CD4-positive, alpha-beta T cell treated with Interleukin-12 subunit alpha and Interleukin-12 subunit beta, for 1 hour (primary cell): ENCODE measurements around the gene UNC5A.
"Not testable (repeated sequence)": the region's sequence is repeated elsewhere in the genome, so short reads cannot be mapped to it uniquely, and the experiment has no call there.

Experiments
- DNase-seq: peaks from one replicate; pipeline ENCODE4 v3.0.0-alpha.2; 2020

UNC5A gene

DNA sequence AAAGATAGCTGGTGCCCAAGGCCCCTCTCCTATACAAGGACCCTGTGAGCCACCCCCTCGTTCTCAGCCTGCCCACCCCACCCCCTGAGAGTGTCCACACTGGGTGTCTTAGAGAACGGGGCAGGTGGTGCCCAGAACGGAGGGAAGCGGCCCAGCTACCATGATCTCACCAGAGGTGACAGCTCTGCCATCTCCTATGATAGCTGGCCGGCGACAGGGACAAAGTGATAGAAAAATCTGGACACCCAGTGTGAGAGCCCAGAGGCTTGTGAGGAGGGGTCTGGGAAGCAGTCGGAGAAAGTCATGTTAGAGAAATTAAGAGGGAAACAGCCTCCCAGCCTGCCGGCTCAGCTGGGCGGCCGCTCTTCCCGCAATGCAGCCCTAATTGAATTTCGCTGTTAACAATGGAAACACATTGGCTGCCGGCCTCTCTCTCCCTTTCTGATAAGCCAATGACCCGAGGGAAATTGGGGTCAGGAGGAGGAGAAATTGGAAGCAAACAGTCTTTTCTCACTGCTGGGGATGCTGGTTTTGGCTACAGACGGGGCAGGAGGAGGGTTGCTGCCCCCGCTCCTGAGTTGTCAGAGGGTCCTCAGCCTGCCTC, 56.5 kb downstream of the UNC5A start:
- no peak for DNase-seq

DNA sequence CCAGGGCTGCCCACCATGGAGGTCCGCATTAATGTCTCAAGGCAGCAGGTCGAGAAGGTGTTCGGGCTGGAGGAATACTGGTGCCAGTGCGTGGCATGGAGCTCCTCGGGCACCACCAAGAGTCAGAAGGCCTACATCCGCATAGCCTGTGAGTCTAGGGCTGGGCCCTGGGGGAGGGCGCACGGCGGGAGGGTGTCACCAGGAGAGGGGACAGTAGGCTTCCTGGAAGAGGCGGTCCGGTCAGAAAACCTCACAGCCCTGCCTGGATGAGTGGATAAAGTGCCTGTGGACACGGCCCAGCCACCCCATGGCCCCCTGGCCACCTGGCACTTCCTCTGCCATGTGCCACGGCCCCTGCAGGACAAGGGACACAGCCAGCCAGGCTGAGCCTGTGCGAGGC, 57.8 kb downstream of the UNC5A start:
- DNase-seq, result no peak

DNA sequence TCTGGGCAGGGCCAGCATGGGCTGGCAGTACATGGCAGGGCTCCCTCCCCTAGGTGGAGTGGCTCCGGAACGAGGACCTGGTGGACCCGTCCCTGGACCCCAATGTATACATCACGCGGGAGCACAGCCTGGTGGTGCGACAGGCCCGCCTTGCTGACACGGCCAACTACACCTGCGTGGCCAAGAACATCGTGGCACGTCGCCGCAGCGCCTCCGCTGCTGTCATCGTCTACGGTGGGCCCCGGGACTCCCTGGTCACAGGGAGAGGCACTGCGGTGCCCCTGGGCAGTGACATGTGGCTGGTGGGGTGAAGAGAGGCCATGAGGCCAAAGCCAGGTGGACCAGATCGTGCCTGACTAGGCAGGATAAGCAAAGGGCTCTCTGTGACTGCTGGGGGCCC, 58.4 kb downstream of the UNC5A start:
- no peak for DNase-seq

DNA sequence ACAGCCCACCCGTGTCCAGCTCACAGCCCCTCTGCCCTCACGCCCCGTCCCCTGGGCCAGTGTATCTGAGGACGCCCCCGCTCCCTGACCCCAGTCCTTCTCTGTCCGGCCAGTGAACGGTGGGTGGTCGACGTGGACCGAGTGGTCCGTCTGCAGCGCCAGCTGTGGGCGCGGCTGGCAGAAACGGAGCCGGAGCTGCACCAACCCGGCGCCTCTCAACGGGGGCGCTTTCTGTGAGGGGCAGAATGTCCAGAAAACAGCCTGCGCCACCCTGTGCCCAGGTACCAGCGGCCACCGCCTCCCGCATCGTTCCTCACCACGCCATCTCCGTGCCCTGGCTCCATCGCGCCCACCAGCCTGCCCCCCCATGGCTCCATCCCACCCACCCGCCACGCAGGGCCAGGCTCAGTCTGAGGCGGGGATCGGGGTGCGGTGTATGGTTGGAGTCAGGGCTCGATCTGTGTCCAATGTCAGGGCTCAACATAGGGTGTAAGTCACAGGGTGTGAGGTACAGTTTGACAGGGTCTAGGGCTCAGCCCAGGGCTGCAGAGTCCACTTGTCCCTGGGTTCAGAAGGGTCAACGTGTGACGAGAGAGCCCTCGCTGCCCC, 59.2 kb downstream of the UNC5A start:
- DNase-seq, result no peak

DNA sequence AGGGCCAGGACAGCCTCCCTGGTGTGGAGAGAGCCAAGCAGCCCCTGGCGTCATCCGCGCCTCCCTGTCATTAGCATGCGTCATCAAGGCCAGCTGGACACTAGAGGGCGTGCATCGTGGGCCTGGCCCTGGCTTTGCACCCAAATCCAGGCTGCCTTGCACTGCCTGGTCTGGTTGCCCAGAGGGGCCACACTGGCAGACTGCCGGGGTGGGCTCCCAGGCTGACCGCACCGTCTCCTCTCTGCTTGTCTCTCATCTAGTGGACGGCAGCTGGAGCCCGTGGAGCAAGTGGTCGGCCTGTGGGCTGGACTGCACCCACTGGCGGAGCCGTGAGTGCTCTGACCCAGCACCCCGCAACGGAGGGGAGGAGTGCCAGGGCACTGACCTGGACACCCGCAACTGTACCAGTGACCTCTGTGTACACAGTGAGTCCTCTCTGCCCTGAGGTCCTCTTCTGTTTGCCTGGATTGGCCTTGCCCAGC, 59.8 kb downstream of the UNC5A start:
- DNase-seq, result no peak

DNA sequence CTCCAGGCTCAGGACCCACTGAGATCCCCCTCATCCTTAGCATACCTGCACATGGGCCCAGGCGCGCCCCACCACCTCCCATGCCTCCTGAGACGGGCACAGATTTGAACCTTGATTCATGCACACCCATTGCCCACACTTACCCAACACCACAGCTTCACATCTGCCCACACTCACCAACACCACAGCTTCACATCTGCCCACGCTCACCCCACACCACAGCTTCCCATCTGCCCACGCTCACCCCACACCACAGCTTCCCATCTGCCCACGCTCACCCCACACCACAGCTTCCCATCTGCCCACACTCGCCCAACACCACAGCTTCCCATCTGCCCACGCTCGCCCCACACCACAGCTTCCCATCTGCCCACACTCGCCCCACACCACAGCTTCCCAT, 60.3 kb downstream of the UNC5A start:
- DNase-seq, result not testable (repeated sequence)

DNA sequence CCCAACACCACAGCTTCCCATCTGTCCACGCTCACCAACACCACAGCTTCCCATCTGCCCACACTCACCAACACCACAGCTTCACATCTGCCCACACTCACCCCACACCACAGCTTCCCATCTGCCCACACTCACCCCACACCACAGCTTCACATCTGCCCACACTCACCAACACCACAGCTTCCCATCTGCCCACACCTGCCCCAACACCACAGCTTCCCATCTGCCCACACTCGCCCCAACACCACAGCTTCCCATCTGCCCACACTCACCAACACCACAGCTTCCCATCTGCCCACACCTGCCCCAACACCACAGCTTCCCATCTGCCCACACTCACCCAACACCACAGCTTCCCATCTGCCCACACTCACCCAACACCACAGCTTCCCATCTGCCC, 62.2 kb downstream of the UNC5A start:
- DNase-seq, result not testable (repeated sequence)

DNA sequence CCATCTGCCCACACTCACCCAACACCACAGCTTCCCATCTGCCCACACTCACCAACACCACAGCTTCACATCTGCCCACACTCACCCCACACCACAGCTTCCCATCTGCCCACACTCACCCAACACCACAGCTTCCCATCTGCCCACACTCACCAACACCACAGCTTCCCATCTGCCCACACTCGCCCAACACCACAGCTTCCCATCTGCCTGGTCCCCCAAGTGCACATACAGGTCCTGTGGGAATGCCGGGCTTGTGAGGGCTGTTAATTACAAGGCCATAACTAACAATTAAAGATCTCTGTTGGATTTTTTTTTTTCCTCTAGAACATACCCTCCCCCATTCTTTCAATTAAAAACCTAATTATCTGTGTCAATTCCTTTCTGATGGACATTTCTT, 62.7 kb downstream of the UNC5A start:
- DNase-seq, result not testable (repeated sequence)

DNA sequence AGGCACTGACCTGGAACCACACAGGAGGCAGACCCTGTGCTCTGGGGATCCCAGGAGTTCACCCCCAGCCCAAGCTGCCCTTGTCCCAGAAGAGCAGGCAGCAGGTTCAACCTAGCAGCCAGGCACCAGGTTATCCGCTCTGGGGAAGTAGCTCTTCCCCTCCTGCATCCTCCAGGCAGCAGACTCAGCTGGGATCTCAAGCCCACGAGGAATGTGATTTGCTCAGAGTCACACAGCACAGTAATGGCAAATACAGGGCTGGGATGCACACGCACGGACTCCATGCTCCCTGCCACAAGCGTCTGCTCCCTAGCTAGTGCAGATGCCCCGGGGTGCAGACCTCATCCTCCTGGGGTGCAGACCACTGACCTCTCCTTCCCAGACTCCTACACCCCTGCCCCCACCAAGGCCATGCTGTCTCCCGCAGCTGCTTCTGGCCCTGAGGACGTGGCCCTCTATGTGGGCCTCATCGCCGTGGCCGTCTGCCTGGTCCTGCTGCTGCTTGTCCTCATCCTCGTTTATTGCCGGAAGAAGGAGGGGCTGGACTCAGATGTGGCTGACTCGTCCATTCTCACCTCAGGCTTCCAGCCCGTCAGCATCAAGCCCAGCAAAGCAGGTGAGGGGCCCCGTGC, 63.3 kb downstream of the UNC5A start:
- DNase-seq, result no peak

DNA sequence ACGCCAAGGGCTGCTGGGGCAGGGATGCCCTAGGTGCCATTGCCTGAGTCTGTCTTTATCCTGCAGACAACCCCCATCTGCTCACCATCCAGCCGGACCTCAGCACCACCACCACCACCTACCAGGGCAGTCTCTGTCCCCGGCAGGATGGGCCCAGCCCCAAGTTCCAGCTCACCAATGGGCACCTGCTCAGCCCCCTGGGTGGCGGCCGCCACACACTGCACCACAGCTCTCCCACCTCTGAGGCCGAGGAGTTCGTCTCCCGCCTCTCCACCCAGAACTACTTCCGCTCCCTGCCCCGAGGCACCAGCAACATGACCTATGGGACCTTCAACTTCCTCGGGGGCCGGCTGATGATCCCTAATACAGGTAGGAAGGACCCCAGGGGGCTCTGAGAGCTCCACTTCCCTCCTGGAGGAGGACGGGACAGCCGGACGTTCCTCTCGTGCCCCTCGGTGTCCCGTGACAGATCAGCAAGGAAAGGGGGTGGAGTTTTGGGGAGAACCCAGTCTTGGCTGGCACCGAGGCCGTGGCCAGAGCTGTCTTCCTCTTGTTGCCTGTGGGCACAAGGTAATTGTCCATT, 63.9 kb downstream of the UNC5A start:
- no peak for DNase-seq

DNA sequence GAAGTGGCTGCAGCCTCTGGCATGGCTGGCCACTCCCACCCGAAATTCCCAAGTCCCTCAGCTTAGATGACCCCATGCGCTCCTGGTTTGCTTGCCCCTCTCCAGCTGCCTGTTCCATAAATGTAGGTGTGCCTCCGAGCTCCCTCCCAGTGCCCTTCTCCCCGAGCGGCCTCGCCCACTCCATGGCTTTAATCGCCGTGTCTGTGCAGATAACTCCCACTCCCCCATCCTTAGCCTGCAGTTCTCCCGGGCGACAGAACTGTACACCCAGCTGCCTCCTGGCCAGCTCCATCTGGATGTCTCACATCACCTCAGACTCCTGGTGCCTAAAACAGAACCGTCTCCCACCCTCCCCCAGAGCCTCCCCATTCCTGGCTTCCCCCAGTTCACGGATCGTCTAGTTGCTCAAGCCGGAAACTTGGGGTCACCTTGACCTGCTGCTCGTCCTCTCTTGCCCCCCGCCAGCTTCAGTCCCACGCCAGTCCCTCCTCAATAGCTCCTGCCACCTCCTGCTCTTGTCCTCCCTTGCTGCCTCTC, 64.7 kb downstream of the UNC5A start:
- DNase-seq, result no peak

DNA sequence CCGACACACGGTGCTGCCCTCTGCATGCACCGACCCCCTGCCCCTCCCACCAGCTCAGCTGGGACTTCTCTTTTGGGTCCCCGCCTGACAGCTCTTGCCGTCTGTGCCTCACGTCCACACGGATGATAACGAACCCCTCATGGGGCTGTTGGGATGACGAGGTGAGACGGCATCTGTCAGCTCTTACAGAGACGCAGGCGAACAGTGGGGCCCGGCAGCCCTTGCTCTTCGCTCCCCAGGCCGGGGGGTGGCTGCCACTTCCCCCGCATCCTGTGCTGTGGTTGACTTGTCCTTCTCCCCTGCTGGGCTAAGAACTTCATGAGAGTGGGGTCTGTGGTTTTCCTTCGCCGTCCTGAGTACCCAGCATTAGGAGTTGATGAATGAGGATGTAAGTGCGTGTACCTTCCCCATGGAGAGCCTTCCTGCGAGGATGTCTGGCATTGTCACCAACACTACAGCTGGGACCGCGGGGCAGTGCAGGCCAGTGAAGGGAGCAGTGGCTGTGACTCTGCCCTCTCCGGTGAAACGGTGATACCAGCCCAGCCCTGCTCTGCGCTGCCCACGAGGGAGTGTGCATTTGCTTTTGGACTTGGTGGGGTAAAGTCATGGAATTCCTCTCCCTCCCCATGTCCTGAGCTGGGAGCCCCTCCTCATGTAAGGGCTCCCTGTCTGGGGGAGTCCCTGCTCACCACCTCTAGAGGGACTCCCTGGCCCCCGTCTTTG, 65.6 kb downstream of the UNC5A start:
- no peak for DNase-seq

DNA sequence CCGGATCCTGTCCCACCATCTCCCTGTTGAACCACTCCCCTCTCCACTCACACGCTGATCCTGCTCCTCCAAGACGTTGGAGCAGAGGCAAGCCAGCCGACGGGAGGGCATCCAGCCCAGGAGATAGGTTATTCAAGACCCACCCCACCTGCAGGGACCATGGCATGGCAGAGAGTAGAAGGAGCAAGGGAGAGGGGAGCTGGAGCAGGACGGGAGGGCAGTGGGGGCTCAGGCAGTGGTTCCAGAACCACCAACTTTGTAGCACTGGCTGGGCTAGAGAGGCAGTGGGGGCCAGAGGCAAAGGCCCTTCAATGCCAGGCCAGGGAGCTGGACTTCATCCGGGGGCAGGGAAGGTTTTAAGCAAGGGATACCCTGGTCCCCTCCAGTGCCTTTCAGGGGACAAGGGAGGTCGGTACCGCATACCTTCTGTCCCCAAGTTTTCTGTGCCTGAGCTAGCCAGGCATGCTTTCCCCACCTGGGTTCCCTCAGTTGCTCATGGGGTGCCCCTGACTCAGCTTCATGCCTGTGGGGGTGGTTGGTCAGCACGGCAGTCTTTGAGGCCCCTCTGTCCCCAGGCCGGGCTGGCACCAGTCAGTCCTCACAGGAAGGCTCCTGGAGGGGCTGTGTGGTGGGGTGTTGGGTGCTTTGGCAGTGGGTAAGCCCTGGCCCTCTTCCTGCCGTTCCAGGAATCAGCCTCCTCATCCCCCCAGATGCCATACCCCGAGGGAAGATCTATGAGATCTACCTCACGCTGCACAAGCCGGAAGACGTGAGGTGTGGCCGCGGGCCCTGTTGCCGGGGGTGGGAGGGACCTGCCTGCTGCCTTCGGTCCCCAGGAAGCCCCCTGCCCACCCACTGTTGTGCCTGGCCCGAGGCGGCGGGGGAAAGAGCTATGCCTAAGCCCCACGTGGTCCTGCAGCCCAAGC, 66.4 kb downstream of the UNC5A start:
- no peak for DNase-seq

DNA sequence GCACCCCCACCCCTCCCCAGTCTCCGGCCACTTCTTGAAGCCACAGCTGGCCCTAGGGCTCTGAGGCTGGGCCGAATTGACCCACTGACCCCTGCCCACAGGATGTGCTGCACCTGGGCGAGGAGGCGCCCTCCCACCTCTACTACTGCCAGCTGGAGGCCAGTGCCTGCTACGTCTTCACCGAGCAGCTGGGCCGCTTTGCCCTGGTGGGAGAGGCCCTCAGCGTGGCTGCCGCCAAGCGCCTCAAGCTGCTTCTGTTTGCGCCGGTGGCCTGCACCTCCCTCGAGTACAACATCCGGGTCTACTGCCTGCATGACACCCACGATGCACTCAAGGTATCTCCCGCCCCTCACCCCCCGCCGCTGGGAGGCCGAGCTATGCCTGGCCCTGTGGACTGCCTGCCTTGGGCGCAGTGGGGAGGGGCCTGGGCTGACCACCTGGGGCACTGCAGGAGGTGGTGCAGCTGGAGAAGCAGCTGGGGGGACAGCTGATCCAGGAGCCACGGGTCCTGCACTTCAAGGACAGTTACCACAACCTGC, 67.5 kb downstream of the UNC5A start:
- DNase-seq, result no peak

DNA sequence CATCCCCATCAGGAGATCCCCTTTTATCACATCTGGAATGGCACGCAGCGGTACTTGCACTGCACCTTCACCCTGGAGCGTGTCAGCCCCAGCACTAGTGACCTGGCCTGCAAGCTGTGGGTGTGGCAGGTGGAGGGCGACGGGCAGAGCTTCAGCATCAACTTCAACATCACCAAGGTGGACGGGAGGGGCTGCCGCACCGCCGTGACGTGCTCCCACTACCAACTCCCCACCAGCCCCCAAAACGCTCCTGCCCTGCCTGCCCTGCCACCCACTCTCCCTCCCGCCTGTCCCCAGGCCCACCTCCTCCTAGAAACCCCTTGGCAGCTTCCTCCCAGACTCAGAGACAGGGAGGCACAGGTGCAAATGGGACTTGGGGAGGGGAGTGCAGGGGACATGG, 68.1 kb downstream of the UNC5A start:
- DNase-seq, result no peak

DNA sequence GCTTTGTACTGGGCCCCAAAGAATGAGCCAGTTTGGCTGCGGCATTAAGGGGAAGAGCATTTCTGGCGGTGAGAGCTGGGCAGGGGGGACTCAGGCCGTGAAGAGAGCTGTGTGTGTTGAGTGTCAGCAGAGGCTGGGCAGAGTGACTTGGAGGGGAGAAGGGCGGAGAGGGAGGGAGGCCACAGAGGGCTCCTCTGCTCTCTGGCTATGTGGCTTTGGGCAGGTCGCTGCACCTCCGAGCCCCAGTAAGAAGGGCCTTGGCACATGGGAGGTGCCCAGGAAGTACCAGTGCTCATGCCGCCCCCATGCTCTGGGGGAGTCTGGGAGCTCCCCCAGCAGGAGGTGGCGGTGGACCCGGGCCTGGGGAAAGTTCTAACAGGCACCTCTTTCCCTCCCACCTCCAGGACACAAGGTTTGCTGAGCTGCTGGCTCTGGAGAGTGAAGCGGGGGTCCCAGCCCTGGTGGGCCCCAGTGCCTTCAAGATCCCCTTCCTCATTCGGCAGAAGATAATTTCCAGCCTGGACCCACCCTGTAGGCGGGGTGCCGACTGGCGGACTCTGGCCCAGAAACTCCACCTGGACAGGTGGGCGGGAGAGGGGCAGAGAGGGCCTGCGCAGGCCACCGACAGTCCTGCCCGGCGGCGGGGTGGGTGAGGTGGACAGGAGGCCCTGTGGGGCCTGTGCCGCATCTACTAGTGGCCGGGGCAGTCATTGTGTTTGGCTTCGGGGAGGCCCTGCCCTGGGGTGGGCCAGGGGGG, 68.7 kb downstream of the UNC5A start:
- DNase-seq, result no peak

DNA sequence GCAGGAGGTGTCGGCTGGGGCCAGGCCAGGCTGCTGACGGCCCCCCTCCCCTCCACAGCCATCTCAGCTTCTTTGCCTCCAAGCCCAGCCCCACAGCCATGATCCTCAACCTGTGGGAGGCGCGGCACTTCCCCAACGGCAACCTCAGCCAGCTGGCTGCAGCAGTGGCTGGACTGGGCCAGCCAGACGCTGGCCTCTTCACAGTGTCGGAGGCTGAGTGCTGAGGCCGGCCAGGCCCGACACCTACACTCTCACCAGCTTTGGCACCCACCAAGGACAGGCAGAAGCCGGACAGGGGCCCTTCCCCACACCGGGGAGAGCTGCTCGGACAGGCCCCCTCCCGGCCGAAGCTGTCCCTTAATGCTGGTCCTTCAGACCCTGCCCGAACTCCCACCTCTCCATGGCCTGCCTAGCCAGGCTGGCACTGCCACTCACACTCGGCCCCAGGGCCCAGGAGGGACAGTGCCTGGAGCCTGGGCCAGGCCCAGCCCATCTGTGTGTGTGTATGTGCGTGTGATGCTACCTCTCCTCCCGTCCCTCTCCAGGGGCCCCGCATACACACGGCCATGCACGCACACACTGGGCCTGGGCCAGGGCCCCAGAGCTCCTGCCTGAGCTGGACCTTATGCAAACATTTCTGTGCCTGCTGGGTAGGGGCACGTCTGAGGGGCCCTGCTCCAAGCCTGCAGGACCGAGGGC, 69.5 kb downstream of the UNC5A start:
- no peak for DNase-seq

DNA sequence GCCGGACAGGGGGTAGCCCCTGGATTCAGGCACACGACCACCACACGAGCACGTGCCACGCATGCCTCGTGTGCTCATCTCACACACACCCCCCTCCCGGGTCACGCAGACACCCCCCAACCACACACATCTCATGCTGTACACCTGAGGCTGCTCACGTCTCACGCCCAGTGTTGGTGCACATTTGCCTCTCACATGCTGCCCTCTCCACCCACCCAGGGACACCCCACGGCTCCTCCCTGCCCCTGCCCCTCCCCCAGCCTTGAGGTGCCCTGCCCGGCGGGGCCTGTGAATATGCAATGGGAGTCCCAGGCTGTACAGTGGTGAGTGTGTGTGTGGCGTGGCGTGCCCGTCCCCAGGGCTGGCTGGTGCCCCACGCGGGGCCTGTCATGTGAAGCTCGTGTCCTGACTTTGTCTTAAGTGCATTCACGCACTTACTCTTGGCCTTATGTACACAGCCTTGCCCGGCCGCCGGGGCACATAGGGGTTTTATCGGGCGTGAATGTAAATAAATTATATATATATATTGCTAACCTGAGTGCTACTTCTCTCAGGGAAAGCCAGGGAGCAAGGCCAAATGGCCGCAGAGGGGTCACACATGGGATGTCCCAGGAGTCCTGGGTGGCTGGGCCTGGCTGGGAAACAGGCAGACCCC, 70.1 kb downstream of the UNC5A start:
- no peak for DNase-seq

DNA sequence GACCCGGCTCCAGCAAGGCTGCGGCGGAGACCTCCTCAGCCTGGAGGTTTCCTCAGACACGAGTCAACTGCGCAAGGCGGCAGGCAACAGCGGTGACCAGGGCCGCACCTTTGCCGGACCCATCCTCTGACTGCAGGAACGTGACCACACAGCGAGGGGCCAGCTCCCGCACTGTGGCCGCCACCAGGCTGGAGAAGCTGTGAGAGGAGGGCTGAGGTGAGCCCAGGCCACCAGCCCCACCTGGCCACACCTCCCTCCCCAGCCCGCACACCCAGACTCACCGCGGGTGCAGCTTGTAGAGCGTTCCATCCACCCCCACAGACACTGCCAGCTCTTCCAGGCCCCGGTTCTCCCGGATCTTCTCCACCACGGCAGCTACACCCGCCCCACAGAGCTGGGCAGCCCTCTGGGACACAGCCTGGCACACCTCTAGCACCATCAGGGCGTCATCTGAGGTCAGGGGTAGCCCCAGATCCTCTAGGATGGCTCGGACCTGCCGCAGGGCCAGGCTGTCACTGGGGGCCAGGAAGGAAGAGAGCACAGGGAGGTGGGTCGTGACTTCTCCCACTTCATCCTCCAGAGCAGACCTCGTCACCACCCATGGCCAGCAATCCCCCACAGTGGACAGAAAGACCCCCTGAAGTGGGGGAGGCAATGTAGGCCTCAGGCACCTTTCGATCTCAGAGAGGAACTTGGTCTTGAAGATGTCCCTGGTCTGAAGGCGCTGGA, 70.8 kb downstream of the UNC5A start:
- DNase-seq, result no peak
